CD4-positive, alpha-beta T cell (primary cell): ENCODE measurements around the gene SETBP1. TPM values are rescaled to one million over a fixed set of nuclear protein-coding genes. Genes with fewer than 3 reads are reported as not detected.

Source experiments
- ATAC-seq: fragments of 200-7000 bp; cut with Tn5 transposase; one replicate; pipeline ENCODE4 v1.10.0; 2022; ENCODE audit warnings: mild to moderate bottlenecking; ENCODE audit not compliant: poor library complexity
- CTCF ChIA-PET: fragments of 350-600 bp; sonication (Branson Sonifier 250); formaldehyde crosslinking; loops from one replicate; lab custom pipeline; 2021; ENCODE audit warnings: antibody characterized with exemption, inconsistent platforms; lab: Charles Lee
- POLR2A ChIA-PET: fragments of 350-600 bp; sonication (Branson Sonifier 250); formaldehyde crosslinking; loops from one replicate; lab custom pipeline; 2021; ENCODE audit warnings: antibody characterized with exemption, inconsistent platforms; lab: Charles Lee
- DNase-seq, 14 experiments: peaks; one replicate each; pipeline ENCODE4 v3.0.0-alpha.2; 2013 to 2020; ENCODE audit warnings: mixed read lengths in 2 of 14
- H3K27ac ChIP-seq, 2 donors: one replicate each; pipeline versions ENCODE4 v1.5.1 to v1.7.0; 2013; ENCODE audit warnings: low read length in 2 of 2, low read depth in 1 of 2, mild to moderate bottlenecking in 1 of 2
- H3K27me3 ChIP-seq, 2 experiments: 1 replicate in 1 of 2; 2 replicates in 1 of 2; pipeline versions ENCODE4 v1.6.1 to v1.7.0; 2013; ENCODE audit warnings: low read length in 2 of 2, control low read depth in 1 of 2, mild to moderate bottlenecking in 1 of 2, moderate library complexity in 1 of 2; ENCODE audit not compliant: insufficient read depth in 2 of 2, control insufficient read depth in 1 of 2
- H3K36me3 ChIP-seq: one replicate; pipeline ENCODE4 v1.6.1; 2013; ENCODE audit warnings: low read length, control low read depth; ENCODE audit not compliant: insufficient read depth
- H3K4me1 ChIP-seq: one replicate; pipeline ENCODE4 v1.6.1; 2013; ENCODE audit warnings: low read length, control low read depth; ENCODE audit not compliant: insufficient read depth
- H3K4me3 ChIP-seq: one replicate; pipeline ENCODE4 v1.5.1; 2013; ENCODE audit warnings: mild to moderate bottlenecking, low read length, moderate library complexity
- H3K9me3 ChIP-seq, 2 experiments: 1 replicate in 1 of 2; 2 replicates in 1 of 2; pipeline versions ENCODE4 v1.6.1 to v1.7.0; 2013; ENCODE audit warnings: low read length in 2 of 2, mild to moderate bottlenecking in 2 of 2, control low read depth in 1 of 2, moderate library complexity in 1 of 2; ENCODE audit not compliant: control insufficient read depth in 1 of 2, insufficient read depth in 1 of 2
- H3K27ac Mint-ChIP-seq: one replicate; pipeline ENCODE4 v1.8.0; 2020; ENCODE audit warnings: mixed read lengths
- H3K27me3 Mint-ChIP-seq: one replicate; pipeline ENCODE4 v1.8.0; 2021; ENCODE audit warnings: mixed read lengths
- H3K36me3 Mint-ChIP-seq: one replicate; pipeline ENCODE4 v1.8.0; 2021; ENCODE audit warnings: low read depth, mixed read lengths
- H3K4me1 Mint-ChIP-seq: one replicate; pipeline ENCODE4 v1.8.0; 2021; ENCODE audit warnings: low read depth, mixed read lengths
- H3K4me3 Mint-ChIP-seq: one replicate; pipeline ENCODE4 v1.8.0; 2020; ENCODE audit warnings: mild to moderate bottlenecking, mixed read lengths
- H3K9me3 Mint-ChIP-seq: one replicate; pipeline ENCODE4 v1.8.0; 2020; ENCODE audit warnings: mixed read lengths
- CTCF ChIP-seq: fragments of 200-600 bp; IDR thresholded peaks from one replicate; pipeline ENCODE4 v1.8.0; 2022; ENCODE audit warnings: antibody characterized with exemption, mild to moderate bottlenecking
- intact Hi-C, 2 experiments: fragments of 100-400 bp; cut with DNase I in 1 of 2; cut with micrococcal nuclease in 1 of 2; formaldehyde crosslinking; loops; one replicate each; pipeline versions ENCODE4 v1.15.1 to v1.9.0; 2023 to 2025; cut with DNase I, micrococcal nuclease
- total RNA-seq, 174 experiments: library from RNA in 2 of 174; stranded (reverse) in 2 of 174; gene quantifications; one replicate each; pipeline ENCODE4 v1.2.3 and lab custom pipeline; 2021 to 2026

The SETBP1 gene
- total RNA-seq, 2 experiments from 2014 or later, result 0.25 to 0.41 TPM

GRCh38 chr18:44736664-44737380, 56.1 kb downstream of the SETBP1 start:
- Histone ChIP-seq H3K27me3 (no peaks in the 10 kb centered on the region), H3K4me1 (peaks cover 8% of the 10 kb centered on the region), H3K27ac (no peak overlapping the region), H3K36me3 (no peaks in the 10 kb centered on the region), H3K9me3 (no peaks in the 10 kb centered on the region), H3K4me3 (no peak overlapping the region)
- no peak overlapping the region for H3K27ac Mint-ChIP-seq
- no peak overlapping the region for H3K4me3 Mint-ChIP-seq
- no peaks in the 10 kb centered on the region for H3K36me3 Mint-ChIP-seq
- TF ChIP-seq CTCF, result no peak
- H3K4me1 Mint-ChIP-seq, result no peaks in the 10 kb centered on the region
- ChIA-PET POLR2A (no interaction called here), CTCF (no interaction called here)
- no peak for DNase-seq
- intact Hi-C loops, result no loop called here
- ATAC-seq, result no peak
- H3K27me3 Mint-ChIP-seq, result no peaks in the 10 kb centered on the region
- no peaks in the 10 kb centered on the region for H3K9me3 Mint-ChIP-seq

- no peak for DNase-seq
- H3K27me3 Mint-ChIP-seq, result no peaks in the 10 kb centered on the region
- Histone ChIP-seq H3K4me3 (no peak overlapping the region), H3K4me1 (peaks cover 8% of the 10 kb centered on the region), H3K9me3 (no peaks in the 10 kb centered on the region), H3K27me3 (no peaks in the 10 kb centered on the region), H3K36me3 (no peaks in the 10 kb centered on the region), H3K27ac (no peak overlapping the region)
- H3K4me3 Mint-ChIP-seq, result no peak overlapping the region
- TF ChIP-seq CTCF, result no peak
- intact Hi-C loops, result no loop called here
- no peaks in the 10 kb centered on the region for H3K9me3 Mint-ChIP-seq
- H3K4me1 Mint-ChIP-seq, result no peaks in the 10 kb centered on the region
- H3K27ac Mint-ChIP-seq, result no peak overlapping the region
- POLR2A ChIA-PET, result no interaction called here
- no peak for ATAC-seq
- H3K36me3 Mint-ChIP-seq, result no peaks in the 10 kb centered on the region
- CTCF ChIA-PET, result interaction anchor here (1.3 kb wide), 1 partner anchor 31 kb away, joined by 3 read pairs; no protein-coding TSS in a partner anchor
These were observed 56.9 kb downstream of the SETBP1 start for GRCh38 chr18:44737623-44738022.

GRCh38 chr18:44740000-44740399, 59.3 kb downstream of the SETBP1 start:
- no peaks in the 10 kb centered on the region for H3K27me3 Mint-ChIP-seq
- H3K4me1 ChIP-seq, result no peaks in the 10 kb centered on the region
- intact Hi-C loops, result no loop called here
- H3K9me3 Mint-ChIP-seq, result no peaks in the 10 kb centered on the region
- ATAC-seq (no peak), DNase-seq (no peak)
- H3K4me3 Mint-ChIP-seq, result no peak overlapping the region
- H3K4me3 ChIP-seq, result no peak overlapping the region
- no peak for TF ChIP-seq CTCF
- H3K27me3 ChIP-seq, result no peaks in the 10 kb centered on the region
- ChIA-PET POLR2A (no interaction called here), CTCF (no interaction called here)
- H3K27ac ChIP-seq, result no peak overlapping the region
- H3K36me3 Mint-ChIP-seq, result no peaks in the 10 kb centered on the region
- H3K27ac Mint-ChIP-seq, result no peak overlapping the region
- H3K9me3 ChIP-seq, result peaks cover 0 to 8% of the 10 kb centered on the region in 2 experiments
- H3K4me1 Mint-ChIP-seq, result no peaks in the 10 kb centered on the region
- H3K36me3 ChIP-seq, result no peaks in the 10 kb centered on the region
